DMS114 treated with DMSO at 0.1 percent for 48 hours (cell line): ENCODE measurements around the gene TACC3.
A peak's percentile ranks its signal among the peaks of the same experiment; 100 is the strongest.

Experiments
- DNase-seq: peaks from one replicate; lab custom pipeline; 2025; ENCODE audit not compliant: unreplicated experiment; lab: John Stamatoyannopoulos, UW

TACC3 gene

DNA sequence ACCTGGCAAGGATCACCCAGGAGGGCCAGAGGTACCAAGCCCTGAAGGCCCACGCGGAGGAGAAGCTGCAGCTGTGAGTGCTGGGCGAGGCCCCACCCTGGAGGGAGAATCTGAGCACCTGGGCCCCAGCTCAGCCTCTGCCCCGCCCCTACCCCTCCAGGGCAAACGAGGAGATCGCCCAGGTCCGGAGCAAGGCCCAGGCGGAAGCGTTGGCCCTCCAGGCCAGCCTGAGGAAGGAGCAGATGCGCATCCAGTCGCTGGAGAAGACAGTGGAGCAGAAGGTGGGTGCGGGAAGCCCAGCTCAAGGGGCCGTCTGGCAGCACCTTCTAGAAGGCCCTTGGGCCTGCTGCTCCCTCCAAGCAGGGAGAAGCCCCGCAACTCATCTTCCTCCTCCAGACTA is 23.2 kb downstream of the TACC3 start:
- DNase-seq, result no peak

DNA sequence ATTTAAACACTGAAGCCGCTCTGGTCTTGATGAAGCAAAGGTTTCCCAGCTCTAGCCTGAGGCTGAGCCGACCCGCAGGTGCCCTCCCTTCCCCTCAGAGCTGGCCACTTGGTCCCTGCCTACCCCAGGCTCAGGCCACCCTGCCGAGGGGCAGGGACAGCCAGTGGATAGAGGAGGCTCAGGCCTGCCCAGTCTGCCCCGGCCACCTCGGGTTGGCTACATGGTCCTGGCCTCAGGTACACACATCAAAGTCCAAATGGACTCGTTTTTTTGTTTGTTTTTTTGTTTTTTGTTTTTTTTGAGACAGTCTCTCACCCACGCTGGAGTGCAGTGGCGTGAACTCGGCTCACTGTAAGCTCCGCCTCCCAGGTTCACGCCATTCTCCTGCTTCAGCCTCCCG is 23.8 kb downstream of the TACC3 start:
- no peak for DNase-seq

DNA sequence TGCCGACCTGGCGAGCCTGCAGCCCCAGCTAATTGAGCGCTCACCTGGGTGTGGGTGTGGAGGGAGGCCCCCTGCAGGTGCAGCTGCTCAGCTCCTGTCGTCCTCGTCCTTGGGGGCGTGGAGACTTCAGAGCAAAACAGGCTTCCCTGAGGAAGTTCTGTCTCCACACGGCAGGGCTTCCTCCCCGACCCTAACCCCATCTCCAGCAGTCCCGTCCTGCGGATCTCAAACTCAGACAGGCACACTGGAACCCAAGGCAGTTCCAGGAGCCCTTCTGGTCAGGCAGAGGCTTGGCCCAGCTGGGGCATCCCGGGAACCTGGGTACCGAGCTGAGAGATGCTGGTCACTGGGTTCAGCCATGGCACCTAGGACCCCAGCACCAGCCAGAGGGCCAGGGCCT is 24.4 kb downstream of the TACC3 start:
- no peak for DNase-seq

DNA sequence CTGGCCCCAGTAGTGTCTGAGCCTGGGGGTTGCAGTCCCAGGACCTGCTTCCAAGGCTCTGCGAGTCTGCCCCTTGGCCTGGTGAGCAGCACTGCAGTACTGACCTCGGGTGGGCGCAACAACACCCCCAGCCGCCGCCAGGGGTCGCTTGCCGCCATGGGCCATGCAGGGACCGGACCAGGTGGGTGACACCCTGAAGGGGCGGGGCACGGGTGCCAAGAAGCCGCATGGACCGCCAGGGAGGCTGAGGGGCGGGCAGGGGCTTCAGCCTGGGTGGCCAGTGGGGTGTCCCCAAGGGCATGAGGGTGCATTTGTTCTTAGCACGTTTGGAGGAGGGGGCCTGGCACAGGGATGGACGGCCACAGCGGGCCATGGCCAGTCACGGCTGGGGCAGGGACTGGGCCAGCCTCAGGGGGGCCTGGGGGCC is 25.0 kb downstream of the TACC3 start:
- peak; percentile 8 for DNase-seq

DNA sequence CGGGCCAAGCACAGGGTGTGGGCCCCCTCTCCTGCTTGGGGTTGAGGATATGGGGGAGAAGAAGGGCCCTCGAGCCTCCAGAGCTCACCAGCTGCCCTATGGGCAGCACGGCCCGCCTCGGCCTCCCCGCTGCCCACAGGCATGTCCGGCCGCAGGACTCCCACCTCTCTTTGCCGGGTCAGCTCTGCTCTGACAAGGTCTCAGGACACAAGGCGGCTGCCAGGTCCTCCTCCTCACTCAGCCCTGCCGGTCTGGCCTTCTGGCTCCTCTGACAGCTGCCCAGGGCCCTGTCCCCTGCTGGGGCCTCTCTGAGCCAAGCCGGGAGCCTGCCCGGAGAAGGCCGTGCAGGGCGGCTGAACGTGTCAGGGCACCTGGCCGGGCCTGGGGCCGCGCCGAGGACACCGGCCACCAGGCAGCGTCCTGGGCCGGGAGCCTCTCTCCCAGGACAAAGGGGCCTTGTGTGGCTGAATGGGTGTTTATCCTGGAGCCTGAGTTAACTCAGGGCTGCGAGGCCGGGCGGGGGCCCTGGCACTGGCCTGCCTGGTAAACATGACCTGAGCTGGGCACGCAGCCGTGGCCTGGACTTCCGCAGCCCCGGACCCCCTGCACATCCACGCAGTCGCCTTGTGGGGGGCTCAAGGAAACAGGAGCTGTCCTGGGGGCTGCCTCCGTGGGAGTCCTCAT is 25.7 kb downstream of the TACC3 start:
- no peak for DNase-seq

DNA sequence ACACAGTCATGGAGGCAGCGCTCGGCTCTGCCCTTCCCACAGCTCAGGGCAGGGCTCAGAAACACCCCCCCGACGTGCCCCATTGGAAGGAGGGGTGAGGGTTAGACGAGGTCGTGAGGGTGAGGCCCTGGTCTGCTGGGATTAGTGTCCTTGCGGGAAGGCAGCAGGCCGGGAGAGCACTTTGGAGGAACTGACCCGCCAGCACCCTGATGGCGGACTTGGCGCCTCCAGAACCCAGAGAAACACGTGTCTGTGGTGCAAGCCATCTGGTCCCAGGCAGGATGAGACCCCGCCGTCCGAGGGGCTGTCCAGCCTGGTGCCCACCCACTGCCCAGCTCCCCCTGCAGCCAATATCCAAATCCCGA is 26.3 kb downstream of the TACC3 start:
- DNase-seq, result no peak

DNA sequence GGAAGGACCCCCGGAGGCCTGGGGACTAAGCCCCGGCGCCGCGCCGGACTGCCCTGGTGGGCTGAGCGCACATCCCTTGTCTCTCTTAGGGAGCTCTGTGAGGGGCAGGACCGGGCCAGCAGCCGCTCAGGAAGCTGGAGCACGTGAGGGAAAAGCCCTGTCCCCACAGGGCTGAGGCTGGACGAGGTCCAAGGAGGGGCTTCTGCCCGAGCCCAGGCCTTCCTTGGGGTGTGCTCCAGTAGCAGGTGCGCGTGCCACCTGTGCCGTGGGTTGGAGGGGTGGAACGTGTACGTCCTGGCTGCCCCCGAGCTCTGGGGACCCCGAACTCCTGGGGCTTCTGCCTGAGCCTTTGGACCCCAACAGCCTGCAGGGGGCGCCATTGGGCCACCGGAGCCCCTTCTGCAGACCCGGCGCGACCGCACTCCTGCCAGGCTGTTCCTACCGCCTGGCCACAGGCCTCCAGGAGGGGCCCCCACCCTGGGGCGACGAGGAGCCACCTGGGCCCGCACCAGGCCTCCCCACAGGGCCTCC is 27.2 kb downstream of the TACC3 start:
- peak; percentile 43 for DNase-seq

DNA sequence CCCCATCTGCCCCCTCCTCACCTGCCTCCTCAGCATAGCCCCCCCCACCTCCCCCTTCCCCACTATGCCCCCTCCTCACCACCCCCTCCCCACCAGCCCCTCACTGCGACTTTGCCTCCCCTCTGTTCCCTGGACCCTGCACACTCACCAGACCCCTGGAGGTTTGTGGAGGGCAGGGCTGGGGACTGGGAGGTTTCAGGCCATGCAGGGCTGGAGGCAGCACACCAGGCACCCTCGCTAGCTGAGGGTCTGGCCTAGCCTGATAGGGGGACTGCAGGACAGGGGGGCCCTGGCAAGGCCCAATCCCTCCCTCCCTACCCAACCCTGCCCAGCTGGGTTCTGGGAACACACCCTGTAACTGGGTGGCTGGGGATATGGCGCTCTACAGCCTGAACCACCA is 28.0 kb downstream of the TACC3 start:
- DNase-seq, result no peak

DNA sequence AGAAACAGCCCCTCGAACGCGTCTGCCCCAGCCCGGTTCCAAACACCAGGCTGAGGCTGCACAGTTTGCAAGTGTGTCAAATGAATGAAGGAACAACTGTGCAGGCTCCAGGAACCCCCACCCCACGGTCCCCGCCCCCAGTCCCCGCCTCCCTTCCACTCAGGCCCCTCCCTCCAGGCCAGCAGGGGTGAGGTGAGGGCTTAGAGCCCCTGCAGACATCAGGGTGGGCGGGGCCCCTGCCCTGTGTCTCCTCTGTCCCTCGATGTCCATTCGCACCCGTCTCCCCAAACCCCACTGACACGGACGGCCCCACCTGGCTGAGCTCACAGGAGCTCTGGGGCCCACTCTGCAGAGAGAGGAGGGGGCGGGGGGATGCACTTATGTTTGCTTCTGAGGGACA is 28.5 kb downstream of the TACC3 start:
- no peak for DNase-seq

DNA sequence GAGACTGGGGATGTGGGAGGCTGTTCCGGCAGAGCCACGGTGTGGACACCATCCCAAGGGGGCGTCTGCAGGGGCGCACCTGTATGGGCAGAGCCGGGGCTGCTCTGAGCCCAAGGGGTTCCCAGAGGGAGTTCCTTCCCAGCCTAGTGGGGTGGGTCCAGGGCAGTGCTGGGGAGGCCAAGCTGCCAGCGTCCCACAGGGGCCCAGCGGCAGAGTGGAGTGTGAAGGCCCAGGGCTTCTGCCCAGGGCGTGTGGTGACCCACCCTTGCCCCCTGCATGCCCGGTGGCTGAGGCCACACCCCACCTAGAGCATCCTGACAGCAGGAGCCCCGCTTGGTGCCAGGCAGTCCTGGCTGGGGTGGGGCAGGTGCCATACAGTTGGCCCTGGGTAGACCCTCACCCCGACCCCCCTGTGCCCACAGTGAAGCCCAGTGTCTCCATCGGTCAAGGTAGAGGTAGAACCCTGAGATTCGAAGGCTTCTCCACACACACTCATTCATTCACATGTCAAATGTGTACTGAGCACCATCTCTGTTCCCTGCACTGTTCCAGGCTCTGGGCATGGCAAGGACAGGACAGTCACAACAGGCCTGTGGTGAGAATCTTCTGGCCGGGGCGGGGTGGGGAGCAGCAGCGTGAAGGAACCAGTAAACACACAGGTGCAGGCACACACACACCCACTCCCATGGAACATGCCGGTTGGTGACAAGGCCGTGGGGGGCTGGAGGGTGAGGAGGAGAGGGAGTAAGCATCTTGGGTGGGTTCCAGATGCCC is 29.2 kb downstream of the TACC3 start:
- no peak for DNase-seq

DNA sequence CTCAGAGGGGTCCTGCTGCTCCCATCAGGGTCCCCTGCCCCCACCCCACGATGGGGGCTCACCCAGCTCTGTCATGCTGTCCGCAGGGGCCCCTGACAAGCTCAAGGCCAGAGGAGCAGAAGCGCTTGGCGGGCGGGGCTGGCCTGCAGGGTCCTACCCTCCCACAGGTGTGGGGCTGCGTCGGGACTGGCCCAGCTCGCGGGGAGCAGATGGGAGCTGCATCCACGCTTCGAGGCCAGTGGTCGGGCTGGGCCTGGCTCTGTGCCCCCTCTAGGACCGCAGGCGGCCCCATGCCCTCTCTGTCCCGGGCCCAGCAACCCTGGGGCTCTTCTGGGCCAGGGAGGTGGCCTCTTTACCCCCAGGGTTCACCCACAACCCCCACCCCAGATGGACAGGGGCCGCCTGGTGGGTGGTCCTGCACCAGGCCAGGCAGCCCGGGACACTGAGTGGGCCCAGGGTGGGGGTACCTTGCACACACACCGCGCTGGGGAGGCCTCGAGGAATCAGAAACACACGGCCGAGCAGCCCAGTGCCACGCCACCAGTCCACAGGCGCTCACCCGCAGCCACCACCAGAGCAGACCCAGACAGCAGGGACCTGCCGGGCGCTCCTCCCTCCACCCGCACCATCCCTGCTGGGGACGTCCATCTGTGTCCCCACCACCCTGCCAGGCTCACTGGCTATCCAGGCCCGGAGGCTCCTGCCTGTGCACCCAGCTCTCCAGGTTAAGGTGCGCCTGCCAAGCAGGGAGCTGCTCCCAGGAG is 30.0 kb downstream of the TACC3 start:
- DNase-seq, result no peak

DNA sequence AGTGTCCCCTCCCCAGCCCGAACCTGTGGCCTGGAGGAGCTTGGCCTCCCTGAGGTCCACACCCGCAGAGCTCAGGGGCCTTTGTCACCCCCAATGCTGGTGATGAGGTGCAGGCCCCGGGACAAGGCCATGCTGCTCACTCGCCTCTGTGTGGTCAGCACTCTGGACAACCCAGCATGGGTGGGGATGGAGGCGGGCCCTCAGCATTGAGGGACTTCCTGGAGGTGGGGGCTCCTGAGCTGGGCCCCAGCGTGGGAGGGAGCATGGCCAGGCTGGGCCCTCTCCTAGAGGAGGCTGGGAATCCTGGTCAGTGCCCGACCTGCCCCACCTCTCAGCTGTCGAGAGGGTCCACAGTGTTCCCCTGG is 30.6 kb downstream of the TACC3 start:
- no peak for DNase-seq

DNA sequence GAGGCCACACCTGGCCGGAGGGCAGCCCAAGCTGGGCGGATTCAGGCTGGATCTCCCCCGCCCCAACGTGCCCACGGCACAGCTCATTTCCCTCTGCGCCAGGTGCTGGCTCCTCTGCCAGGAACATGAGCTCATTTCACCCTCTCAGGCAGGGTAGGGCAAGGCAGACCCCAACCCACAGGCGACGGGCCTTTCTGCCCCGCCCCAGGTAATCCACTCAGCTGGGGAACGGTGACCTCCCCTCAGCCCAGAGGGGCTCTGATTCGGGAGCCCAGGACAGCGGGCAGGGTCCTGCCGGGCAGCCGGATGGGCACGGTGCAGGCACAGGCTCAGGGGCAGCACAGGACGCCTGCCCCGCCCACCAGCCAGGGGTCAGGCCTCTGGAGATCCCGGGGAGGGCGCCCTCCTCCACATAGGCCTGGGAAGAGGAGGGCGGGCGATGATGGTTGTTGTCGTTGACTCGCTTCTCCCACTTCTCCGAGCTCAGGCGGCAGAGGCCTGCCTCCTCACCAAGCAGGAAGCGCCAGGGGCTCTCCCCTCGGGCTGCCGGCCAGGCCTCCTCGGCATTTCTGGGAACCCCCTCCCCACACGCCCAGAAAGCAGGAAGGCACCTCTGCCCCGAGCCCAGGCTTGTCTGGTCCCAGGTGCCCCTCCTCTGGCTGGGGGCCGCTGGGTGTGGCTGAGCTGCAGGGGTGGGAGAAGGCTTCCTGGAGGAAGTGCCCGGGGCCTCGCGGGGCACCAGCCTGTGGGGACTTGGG is 31.1 kb downstream of the TACC3 start:
- no peak for DNase-seq

DNA sequence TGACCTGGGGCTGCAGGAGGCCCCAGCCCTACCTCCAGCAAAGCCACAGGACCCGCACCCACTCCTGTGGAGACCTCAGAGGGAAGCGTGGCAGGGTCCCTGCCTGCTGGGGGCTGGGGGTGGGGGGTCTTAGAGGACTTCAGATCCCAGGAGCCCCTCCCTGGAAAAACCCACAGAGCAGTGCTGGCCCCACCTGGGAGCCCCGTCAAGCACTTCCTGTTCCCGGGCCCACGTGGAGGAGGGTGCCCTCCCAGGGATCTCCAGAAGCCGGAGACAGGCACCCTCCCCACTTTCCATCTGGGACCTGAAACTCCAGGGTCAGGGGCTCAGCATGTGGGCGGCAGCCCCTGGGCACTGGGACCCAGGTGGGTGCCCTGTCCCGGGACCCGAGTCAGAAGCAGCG is 32.0 kb downstream of the TACC3 start:
- no peak for DNase-seq

DNA sequence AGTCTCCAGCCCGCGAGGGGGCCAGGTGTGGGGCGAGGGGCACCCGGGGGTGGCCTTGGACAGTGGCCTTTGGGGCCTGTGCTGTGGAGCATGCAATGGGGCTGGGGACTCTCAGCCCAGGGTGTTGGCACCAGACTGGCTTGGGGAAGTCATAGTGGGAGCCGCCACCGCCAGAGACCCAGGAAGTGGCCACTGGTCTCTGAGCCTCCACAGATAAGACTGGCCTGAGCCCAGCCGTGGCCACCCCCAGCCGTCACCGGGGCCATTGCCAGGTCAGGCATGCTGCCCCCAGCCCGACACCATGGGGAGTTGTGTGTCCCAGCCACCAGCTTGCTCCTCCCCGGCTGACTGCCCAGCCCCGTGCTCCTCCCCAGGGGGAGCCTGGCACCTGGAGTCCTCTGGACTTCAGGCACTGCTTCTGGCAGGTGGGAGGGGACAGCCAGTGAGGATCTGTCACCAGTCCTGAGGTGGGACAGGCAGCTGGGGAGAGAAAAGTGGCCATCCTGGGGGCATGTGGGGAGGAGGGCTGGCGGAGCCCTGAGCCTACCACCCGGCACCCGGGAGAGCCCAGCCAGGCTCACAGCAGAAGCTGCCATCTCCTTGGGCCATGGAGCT is 32.5 kb downstream of the TACC3 start:
- DNase-seq, result no peak

DNA sequence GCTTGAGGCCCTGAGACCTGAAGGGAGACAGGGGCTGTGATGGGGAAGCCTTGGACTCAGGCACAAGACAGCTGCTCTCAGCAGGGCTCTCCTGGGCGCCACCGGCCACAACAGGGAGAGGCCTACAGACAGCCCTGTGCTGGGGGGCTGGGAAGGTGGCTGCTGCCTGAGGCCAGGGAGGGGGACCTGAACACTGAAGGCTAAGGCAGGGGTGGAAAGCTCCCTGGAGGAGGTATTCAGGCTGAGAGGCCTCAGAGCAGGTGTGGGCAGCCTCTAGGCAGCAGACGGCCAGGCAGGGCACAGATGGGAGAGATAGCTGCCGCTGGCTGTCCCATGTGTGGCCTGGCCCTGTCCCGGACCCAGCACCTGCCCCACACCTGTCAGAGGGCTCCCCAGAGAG is 33.0 kb downstream of the TACC3 start:
- DNase-seq, result no peak

DNA sequence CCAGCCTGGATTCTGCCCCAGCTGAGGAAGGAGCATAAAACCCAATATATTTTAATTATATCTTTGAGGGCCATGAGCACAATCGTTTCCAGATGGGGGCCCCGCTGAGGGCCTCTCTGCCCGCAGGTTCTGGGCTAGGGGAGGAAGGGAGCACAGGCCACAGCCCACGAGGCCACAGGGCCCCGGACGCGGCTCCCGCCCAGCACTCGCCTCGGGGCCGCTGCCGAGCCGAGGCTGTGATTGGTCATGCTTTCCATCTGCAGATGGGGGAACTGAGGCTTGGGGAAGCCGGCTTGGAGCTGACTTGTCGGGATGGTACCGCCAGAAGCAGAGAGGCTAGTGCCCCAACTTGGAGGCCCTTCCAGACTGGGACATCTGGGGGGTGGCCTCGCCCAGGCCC is 34.0 kb downstream of the TACC3 start:
- DNase-seq, result no peak

DNA sequence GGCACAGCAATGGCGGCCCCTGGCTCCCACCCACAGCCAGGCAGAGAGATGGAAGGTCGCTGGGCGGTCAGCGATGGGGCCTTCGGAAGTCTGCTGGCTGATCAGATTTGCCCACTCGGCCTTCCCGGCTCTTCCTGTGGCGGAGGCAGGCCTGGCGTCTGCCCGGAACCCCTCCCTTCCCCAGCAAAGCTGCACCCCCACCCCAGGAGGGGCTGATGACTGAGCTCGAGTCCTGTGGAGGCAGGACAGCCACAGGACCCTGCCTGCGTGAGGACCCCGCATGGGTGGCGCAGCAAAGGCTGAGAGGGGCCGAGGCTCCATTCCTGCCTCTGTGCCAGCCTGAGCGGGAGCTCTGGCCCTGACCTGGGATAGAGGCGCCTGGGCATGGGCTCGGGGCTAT is 34.8 kb downstream of the TACC3 start:
- DNase-seq, result no peak

DNA sequence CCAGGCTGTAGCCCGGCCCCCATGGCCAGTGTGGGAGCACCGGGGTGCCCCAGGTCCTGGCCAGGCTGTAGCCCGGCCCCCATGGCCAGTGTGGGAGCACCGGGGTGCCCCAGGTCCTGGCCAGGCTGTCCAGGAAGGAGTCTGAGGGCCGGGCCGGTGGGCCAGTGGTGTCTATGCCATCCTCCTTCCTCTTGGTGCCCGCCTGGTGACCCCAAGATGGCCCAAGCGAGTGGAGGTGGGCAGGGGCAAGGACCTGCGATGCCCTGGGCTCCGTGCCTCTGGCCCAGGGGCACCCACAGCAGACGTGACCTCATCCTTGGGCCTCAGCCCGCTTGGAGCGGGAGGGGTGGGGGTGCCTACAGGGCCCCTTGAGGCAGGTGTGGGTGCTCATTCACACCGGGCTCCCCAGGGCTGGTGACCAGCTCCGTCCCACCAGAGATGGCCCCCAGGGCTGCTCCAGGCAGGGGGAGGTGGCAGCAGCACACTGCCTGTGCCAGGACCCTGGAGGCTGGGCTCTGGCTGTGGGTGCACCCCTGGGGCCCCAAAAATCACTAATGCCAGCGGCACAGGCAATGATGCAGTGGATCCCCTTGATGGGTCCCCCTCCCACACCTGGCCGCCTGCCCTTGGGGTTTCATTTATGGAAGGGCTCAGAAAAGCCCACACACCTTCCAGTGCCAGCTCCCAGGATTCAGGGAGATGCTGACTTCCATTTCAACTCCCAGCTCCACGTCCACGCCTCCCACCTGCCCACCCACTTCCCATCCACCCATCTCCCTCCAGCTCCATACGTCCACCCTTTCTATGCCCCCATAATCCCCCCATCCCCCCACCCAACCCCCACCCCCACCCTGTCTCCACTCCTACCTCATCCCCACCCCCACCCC is 35.8 kb downstream of the TACC3 start:
- no peak for DNase-seq

DNA sequence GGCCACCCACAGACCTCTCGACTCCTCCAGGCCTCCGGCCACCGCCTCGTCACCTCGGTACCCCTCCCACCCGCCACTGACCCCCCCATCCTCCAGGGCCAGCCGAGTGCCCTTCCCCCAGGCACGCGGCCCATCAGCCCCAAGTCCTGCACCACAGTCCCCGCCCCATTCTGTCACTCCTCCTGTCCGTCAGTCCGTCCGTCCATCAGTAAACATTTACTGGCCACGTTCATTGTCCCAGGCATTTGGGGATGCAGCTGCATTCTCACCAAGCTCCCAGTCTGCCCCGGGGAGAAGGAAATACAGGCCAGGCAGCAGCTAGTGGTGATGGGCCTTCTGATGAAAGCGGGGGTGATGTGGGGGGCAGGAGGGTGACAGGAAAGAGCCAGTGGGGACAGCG is 36.5 kb downstream of the TACC3 start:
- no peak for DNase-seq
